HG03159 (cell line): Measurements from ENCODE around the gene TAF1.
"Not testable (repeated sequence)": the region's sequence is repeated elsewhere in the genome, so short reads cannot be mapped to it uniquely, and the experiment has no call there.

Experiments
- ATAC-seq: cut with Tn5 transposase; IDR thresholded peaks from one replicate; pipeline ENCODE4 v1.9.1; 2021; ENCODE audit warnings: mild to moderate bottlenecking, moderate library complexity; ENCODE audit not compliant: unreplicated experiment

TAF1 gene

GRCh38 chrX:71438750-71439149 lies 72.6 kb downstream of the TAF1 start:
- ATAC-seq = no peak

- no peak for ATAC-seq
Observed at GRCh38 chrX:71439420-71439819, 73.3 kb downstream of the TAF1 start.

- ATAC-seq = no peak
Observed at GRCh38 chrX:71439896-71440295, 73.7 kb downstream of the TAF1 start.

- ATAC-seq = no peak
Observed at GRCh38 chrX:71440401-71440800, 74.2 kb downstream of the TAF1 start.

- ATAC-seq = not testable (repeated sequence)
Observed at GRCh38 chrX:71441809-71442208, 75.7 kb downstream of the TAF1 start.

- no peak for ATAC-seq
Observed at GRCh38 chrX:71450433-71451106, 84.4 kb downstream of the TAF1 start.

GRCh38 chrX:71451518-71451917 lies 85.4 kb downstream of the TAF1 start:
- not testable (repeated sequence) for ATAC-seq

- ATAC-seq = no peak
Observed at GRCh38 chrX:71453056-71453455, 86.9 kb downstream of the TAF1 start.

- ATAC-seq = no peak
Observed at GRCh38 chrX:71454222-71454621, 88.1 kb downstream of the TAF1 start.

- ATAC-seq = no peak
Observed at GRCh38 chrX:71458866-71459265, 92.7 kb downstream of the TAF1 start.

GRCh38 chrX:71464968-71465367 lies 98.8 kb downstream of the TAF1 start:
- ATAC-seq = no peak

- no peak for ATAC-seq
Observed at GRCh38 chrX:71466979-71467523, 100.9 kb downstream of the TAF1 start.

GRCh38 chrX:71475785-71476540 lies 109.8 kb downstream of the TAF1 start:
- ATAC-seq = no peak

GRCh38 chrX:71482228-71482958 lies 116.2 kb downstream of the TAF1 start:
- ATAC-seq = no peak

- no peak for ATAC-seq
Observed at GRCh38 chrX:71487814-71488213, 121.7 kb downstream of the TAF1 start.

- ATAC-seq = no peak
Observed at GRCh38 chrX:71489540-71489939, 123.4 kb downstream of the TAF1 start.

GRCh38 chrX:71492231-71493065 lies 126.3 kb downstream of the TAF1 start:
- ATAC-seq = no peak

- ATAC-seq = no peak
Observed at GRCh38 chrX:71493111-71493613, 127.0 kb downstream of the TAF1 start.

GRCh38 chrX:71495979-71496378 lies 129.8 kb downstream of the TAF1 start:
- ATAC-seq = not testable (repeated sequence)

GRCh38 chrX:71496476-71496875 lies 130.3 kb downstream of the TAF1 start:
- no peak for ATAC-seq
